Cardiac fibroblast (primary cell): ENCODE data around the gene NAGS.
"Not testable (repeated sequence)": the region's sequence is repeated elsewhere in the genome, so short reads cannot be mapped to it uniquely, and the experiment has no call there.

Experiments used
- DNase-seq, 2 donors: peaks; one replicate each; pipeline versions ENCODE4 v3.0.0 to v3.0.0-alpha.2; 2010; ENCODE audit warnings: low read depth in 2 of 2
- H3K4me3 ChIP-seq, 2 donors: replicated peaks in 1 of 2; 1 replicate in 1 of 2; 2 replicates in 1 of 2; pipeline ENCODE4 v1.5.1; 2011; ENCODE audit warnings: low read depth in 2 of 2, low read length in 2 of 2, mild to moderate bottlenecking in 2 of 2, moderate library complexity in 1 of 2
- CTCF ChIP-seq: IDR thresholded peaks from one replicate; pipeline ENCODE4 v1.5.1; 2011; ENCODE audit warnings: low read depth, mild to moderate bottlenecking, low read length, inconsistent platforms

The NAGS gene

DNA sequence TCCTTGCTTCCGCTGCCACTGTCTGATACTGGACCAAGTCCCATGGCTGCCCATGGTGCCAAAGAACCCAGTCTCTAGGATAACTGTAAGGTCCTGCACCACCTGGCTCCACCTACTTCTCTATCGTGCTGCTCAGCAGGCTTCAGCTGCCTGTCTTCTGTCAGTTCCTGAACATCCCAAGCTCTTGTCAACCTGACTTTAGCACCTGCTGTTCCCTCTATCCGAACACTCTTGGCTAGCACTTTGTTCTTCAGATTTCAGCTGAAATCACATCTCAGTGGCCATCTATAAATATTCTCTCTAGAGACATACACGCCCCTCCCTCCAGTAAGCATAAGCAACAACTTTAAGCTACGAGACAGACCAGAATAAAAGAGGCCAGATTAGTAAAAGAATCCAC, 25.3 kb downstream of the NAGS start:
- no peak overlapping the region for H3K4me3 ChIP-seq
- no peak for TF ChIP-seq CTCF
- no peak for DNase-seq

GRCh38 chr17:44030482-44030881, 26.1 kb downstream of the NAGS start:
- DNase-seq = no peak
- H3K4me3 ChIP-seq = no peak overlapping the region
- no peak for TF ChIP-seq CTCF

GRCh38 chr17:44033861-44034408, 29.5 kb downstream of the NAGS start:
- TF ChIP-seq CTCF = no peak
- no peak overlapping the region for H3K4me3 ChIP-seq
- DNase-seq = no peak

- not testable (repeated sequence) for DNase-seq, H3K4me3 ChIP-seq
Measured at GRCh38 chr17:44034688-44035087, 30.3 kb downstream of the NAGS start.

- no peak for DNase-seq
- no peak overlapping the region for H3K4me3 ChIP-seq
- TF ChIP-seq CTCF = no peak
Measured at GRCh38 chr17:44037471-44037870, 33.0 kb downstream of the NAGS start.

DNA sequence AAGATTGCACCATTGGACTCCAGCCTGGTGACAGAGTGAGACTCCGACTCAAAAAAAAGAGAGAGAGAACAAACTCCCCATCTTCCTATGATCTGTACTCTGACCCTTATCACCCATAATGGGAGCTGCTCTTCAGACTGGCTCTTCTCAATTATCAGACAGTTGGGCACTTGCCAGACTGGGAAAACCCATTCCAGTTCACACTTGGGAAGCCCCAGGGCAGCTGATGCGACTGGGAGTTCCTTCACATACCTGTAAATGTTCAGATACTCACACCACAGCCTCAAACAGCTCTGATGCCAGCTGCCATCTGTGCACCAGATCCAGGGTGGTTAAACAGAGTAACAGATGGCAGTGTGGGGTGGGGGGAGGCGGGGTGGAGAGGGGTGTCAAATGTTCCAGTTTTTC, 34.2 kb downstream of the NAGS start:
- no peak overlapping the region for H3K4me3 ChIP-seq
- DNase-seq = no peak
- no peak for TF ChIP-seq CTCF

GRCh38 chr17:44039829-44040635, 35.6 kb downstream of the NAGS start:
- no peak overlapping the region for H3K4me3 ChIP-seq
- no peak for TF ChIP-seq CTCF
- no peak for DNase-seq
